SK-N-SH (cell line): Measurements from ENCODE around the gene FRAT2. TPM values are rescaled to one million over a fixed set of nuclear protein-coding genes. Genes with fewer than 3 reads are reported as not detected.

ENCODE experiments used
- CTCF ChIA-PET: fragments of 300-600, 350-600 bp; formaldehyde crosslinking; extraction: SDS; loops from one replicate; lab custom pipeline; 2021; lab: Yijun Ruan, JAX
- POLR2A ChIA-PET: fragments of 350-600 bp; sonication (Branson Sonifier 250); formaldehyde crosslinking; extraction: SDS; loops from one replicate; lab custom pipeline; 2020; ENCODE audit warnings: antibody characterized with exemption, inconsistent platforms; lab: Yijun Ruan, JAX
- DNase-seq: peaks from one replicate; pipeline ENCODE4 v3.0.0; 2012
- H2AFZ ChIP-seq: fragments of 200-600 bp; sonication (generic); 2 replicates; pipeline ENCODE4 v1.8.1; 2016; ENCODE audit warnings: antibody characterized with exemption, mild to moderate bottlenecking, low read depth
- H3F3A ChIP-seq: fragments of 200-600 bp; sonication (generic); replicated peaks from 2 replicates; pipeline ENCODE3; 2016; ENCODE audit warnings: antibody characterized with exemption, mild to moderate bottlenecking; ENCODE audit not compliant: insufficient read depth
- H3K27ac ChIP-seq, 2 experiments: fragments of 200-500 bp in 1 of 2; fragments of 200-600 bp in 1 of 2; sonication (Bioruptor generic) in 1 of 2; sonication (generic), shearing (Covaris generic) in 1 of 2; 2 replicates each; pipeline versions ENCODE4 v1.5.1 to v1.6.1; 2014 to 2016; ENCODE audit warnings: low read depth in 2 of 2, inconsistent platforms in 1 of 2, low read length in 1 of 2, mild to moderate bottlenecking in 1 of 2, mixed read lengths in 1 of 2
- H3K27me3 ChIP-seq: fragments of 200-600 bp; sonication (generic), shearing (Covaris generic); 2 replicates; pipeline ENCODE4 v1.6.1; 2016; ENCODE audit warnings: mixed run types; ENCODE audit not compliant: insufficient read depth
- H3K36me3 ChIP-seq, 2 experiments: fragments of 200-500 bp in 1 of 2; fragments of 200-600 bp in 1 of 2; sonication (Bioruptor generic) in 1 of 2; sonication (generic) in 1 of 2; replicated peaks in 1 of 2; 2 replicates each; pipeline versions ENCODE3 to v1.5.1; 2014 to 2016; ENCODE audit warnings: low read length in 1 of 2, mild to moderate bottlenecking in 1 of 2; ENCODE audit not compliant: insufficient read depth in 2 of 2, control insufficient read depth in 1 of 2
- H3K4me1 ChIP-seq, 2 experiments: fragments of 200-500 bp in 1 of 2; fragments of 200-600 bp in 1 of 2; sonication (Bioruptor generic) in 1 of 2; sonication (generic), shearing (Covaris generic) in 1 of 2; 2 replicates each; pipeline versions ENCODE4 v1.5.1 to v1.6.1; 2014 to 2016; ENCODE audit warnings: low read depth in 1 of 2, low read length in 1 of 2, mixed run types in 1 of 2; ENCODE audit not compliant: insufficient read depth in 2 of 2, control insufficient read depth in 1 of 2
- H3K4me2 ChIP-seq: fragments of 200-600 bp; sonication (generic), shearing (Covaris generic); 2 replicates; pipeline ENCODE4 v1.6.1; 2017; ENCODE audit warnings: mixed run types
- H3K4me3 ChIP-seq, 2 experiments: fragments of 200-500 bp in 1 of 2; fragments of 200-600 bp in 1 of 2; sonication (Bioruptor generic) in 1 of 2; sonication (generic), shearing (Covaris generic) in 1 of 2; 2 replicates each; pipeline versions ENCODE4 v1.5.1 to v1.8.1; 2014 to 2016; ENCODE audit warnings: low read depth in 2 of 2, inconsistent platforms in 1 of 2, low read length in 1 of 2, mild to moderate bottlenecking in 1 of 2, mixed read lengths in 1 of 2, moderate library complexity in 1 of 2
- H3K79me2 ChIP-seq: fragments of 200-600 bp; sonication (generic); 2 replicates; pipeline ENCODE4 v1.8.1; 2017; ENCODE audit warnings: mild to moderate bottlenecking; ENCODE audit not compliant: insufficient read depth
- H3K9ac ChIP-seq: fragments of 200-600 bp; sonication (generic); 2 replicates; pipeline ENCODE4 v1.6.1; 2017; ENCODE audit warnings: mixed run types
- H3K9me2 ChIP-seq: fragments of 200-600 bp; sonication (generic); 2 replicates; pipeline ENCODE4 v1.6.1; 2017; ENCODE audit warnings: mixed run types
- H3K9me3 ChIP-seq: fragments of 200-600 bp; sonication (generic); 2 replicates; pipeline ENCODE4 v1.6.1; 2017; ENCODE audit warnings: mixed run types, mild to moderate bottlenecking, moderate library complexity
- H4K20me1 ChIP-seq: fragments of 200-600 bp; sonication (generic); 2 replicates; pipeline ENCODE4 v1.6.1; 2017; ENCODE audit warnings: mild to moderate bottlenecking, mixed run types; ENCODE audit not compliant: insufficient read depth
- CHD2 ChIP-seq: fragments of 150-350 bp; IDR thresholded peaks from 2 replicates; pipeline ENCODE4 v1.6.1; 2018; ENCODE audit warnings: low read length; ENCODE audit not compliant: partially characterized antibody
- CTCF ChIP-seq: fragments of 200-600 bp; sonication (generic); IDR thresholded peaks from 2 replicates; pipeline ENCODE4 v1.6.1; 2017; ENCODE audit warnings: antibody characterized with exemption, mild to moderate bottlenecking, moderate library complexity
- EZH2phosphoT487 ChIP-seq: fragments of 200-600 bp; sonication (generic); IDR thresholded peaks from 2 replicates; pipeline ENCODE4 v1.6.1; 2017; ENCODE audit warnings: low read depth, mixed run types, mild to moderate bottlenecking, antibody characterized with exemption, moderate library complexity, borderline replicate concordance
- FOSL2 ChIP-seq: IDR thresholded peaks from 2 replicates; pipeline ENCODE4 v1.4.0; 2012; ENCODE audit warnings: low read depth, mild to moderate bottlenecking, moderate library complexity, borderline replicate concordance
- FOXJ3 ChIP-seq: sonication (generic); formaldehyde crosslinking; IDR thresholded peaks from 2 replicates; pipeline ENCODE4 v1.5.1; 2020; ENCODE audit warnings: mild to moderate bottlenecking, missing genetic modification reagents
- GATA2 ChIP-seq: sonication (generic); formaldehyde crosslinking; IDR thresholded peaks from 2 replicates; pipeline ENCODE4 v1.5.0; 2020; ENCODE audit warnings: mild to moderate bottlenecking, missing genetic modification reagents
- JUND ChIP-seq: IDR thresholded peaks from 2 replicates; pipeline ENCODE4 v1.4.0; 2012
- NFIC ChIP-seq: IDR thresholded peaks from 2 replicates; pipeline ENCODE4 v1.4.0; 2012; ENCODE audit warnings: borderline replicate concordance
- PBX3 ChIP-seq: IDR thresholded peaks from 2 replicates; pipeline ENCODE4; 2012
- RAD21 ChIP-seq: IDR thresholded peaks from 2 replicates; pipeline ENCODE4 v1.6.1; 2012; ENCODE audit warnings: mild to moderate bottlenecking, low read length
- RCOR1 ChIP-seq: fragments of 150-350 bp; IDR thresholded peaks from 2 replicates; pipeline ENCODE4 v1.6.1; 2017; ENCODE audit warnings: antibody characterized with exemption, low read length
- SMC3 ChIP-seq: IDR thresholded peaks from 2 replicates; pipeline ENCODE4 v1.6.1; 2012; ENCODE audit warnings: low read depth, low read length, improper control_type of control experiment
- TAF1 ChIP-seq: IDR thresholded peaks from 2 replicates; pipeline ENCODE4 v1.6.1; 2012; ENCODE audit warnings: low read depth, mild to moderate bottlenecking, low read length, moderate library complexity, borderline replicate concordance
- TEAD4 ChIP-seq: IDR thresholded peaks from 2 replicates; pipeline ENCODE4 v1.4.0; 2012; ENCODE audit warnings: mild to moderate bottlenecking, borderline replicate concordance; ENCODE audit not compliant: insufficient read depth
- USF1 ChIP-seq: IDR thresholded peaks from 2 replicates; pipeline ENCODE4 v1.4.0; 2012; ENCODE audit warnings: low read depth, borderline replicate concordance
- USF2 ChIP-seq: fragments of 150-350 bp; IDR thresholded peaks from 2 replicates; pipeline ENCODE4 v1.6.1; 2017; ENCODE audit warnings: antibody characterized with exemption, low read length, low read depth, borderline replicate concordance
- ZBTB33 ChIP-seq: IDR thresholded peaks from 2 replicates; pipeline ENCODE4 v1.4.0; 2012; ENCODE audit warnings: low read depth, borderline replicate concordance
- WGBS: methylation state at CpG from one replicate; pipeline ENCODE4 v1.1.6; 2017; ENCODE audit warnings: low lambda C conversion rate; 5-methylcytosine and 5-hydroxymethylcytosine counted together
- polyA plus RNA-seq, 3 experiments: library from polyadenylated mRNA; depleted of rRNA; stranded (reverse); fragments of >200 nt; gene quantifications; 2 replicates each; pipeline ENCODE4 v1.2.3, GENCODE V29; 2012

Gene FRAT2
- polyA plus RNA-seq, 1 of the 3 experiments (the other 2 are of a cell fraction), result 2.4 TPM

- TF ChIP-seq USF2, result no peak
- peak; percentile 86 for TF ChIP-seq NFIC
- peak; percentile 35 for TF ChIP-seq CTCF
- no peak for TF ChIP-seq GATA2
- TF ChIP-seq PBX3, result peak; percentile 94
Measured at GRCh38 chr10:97292097-97292861, 42.2 kb downstream of the FRAT2 start, which contains the start of gene ARHGAP19 (continued).

- POLR2A ChIA-PET, result interaction anchor here (1.1 to 1.2 kb wide), 5 partner anchors 9 to 109 kb away, joined by 3 to 6 read pairs (median 5); partner anchors contain the start of genes FRAT1 and RRP12
- no peak for TF ChIP-seq CHD2
- TF ChIP-seq CTCF, result no peak
- TF ChIP-seq RCOR1, result no peak
- no peak for TF ChIP-seq TAF1
- no peak for TF ChIP-seq FOXJ3 (CRISPR knock-in tag)
- no peak for TF ChIP-seq ZBTB33
- TF ChIP-seq JUND, result no peak
- TF ChIP-seq EZH2phosphoT487, result no peak
- TF ChIP-seq USF1, result no peak
- no peak for TF ChIP-seq GATA2
- TF ChIP-seq PBX3, result no peak
- TF ChIP-seq SMC3, result no peak
- no peak for TF ChIP-seq FOSL2
- no peak for TF ChIP-seq RAD21
- TF ChIP-seq TEAD4, result no peak
Measured at GRCh38 chr10:97291357-97292096, 43.0 kb downstream of the FRAT2 start.

More at GRCh38 chr10:97291357-97292096, 43.0 kb downstream of the FRAT2 start:
- no peaks in the 10 kb centered on the region for H3K9me3 ChIP-seq
- H3K4me1 ChIP-seq, result no peaks in the 10 kb centered on the region
- H3F3A ChIP-seq, result peaks cover 15% of the 10 kb centered on the region
- DNase-seq, result peak; percentile 24
- H3K27me3 ChIP-seq, result no peaks in the 10 kb centered on the region
- peak overlapping the region; percentile 75 for H3K4me2 ChIP-seq
- peaks cover 44% of the 10 kb centered on the region for H3K79me2 ChIP-seq
- WGBS, result 45% methylated on average over 25 of the region's 25 CpGs
- H3K9me2 ChIP-seq, result no peaks in the 10 kb centered on the region
- peaks cover 0 to 5% of the 10 kb centered on the region in 2 experiments for H3K36me3 ChIP-seq
- no peaks in the 10 kb centered on the region for H4K20me1 ChIP-seq
- peak overlapping the region; percentile 94 for H2AFZ ChIP-seq
- peak overlapping the region; percentile 63 to 86 for H3K4me3 ChIP-seq
- H3K9ac ChIP-seq, result peak overlapping the region; percentile 94
- peak overlapping the region; percentile 93 to 97 for H3K27ac ChIP-seq
- CTCF ChIA-PET, result interaction anchor here (0.7 to 3.4 kb wide), 9 partner anchors 9 to 219 kb away, joined by 3 to 27 read pairs (median 4); partner anchors contain the start of gene FRAT1
